Measurements from ENCODE around the gene CA6.

DNA sequence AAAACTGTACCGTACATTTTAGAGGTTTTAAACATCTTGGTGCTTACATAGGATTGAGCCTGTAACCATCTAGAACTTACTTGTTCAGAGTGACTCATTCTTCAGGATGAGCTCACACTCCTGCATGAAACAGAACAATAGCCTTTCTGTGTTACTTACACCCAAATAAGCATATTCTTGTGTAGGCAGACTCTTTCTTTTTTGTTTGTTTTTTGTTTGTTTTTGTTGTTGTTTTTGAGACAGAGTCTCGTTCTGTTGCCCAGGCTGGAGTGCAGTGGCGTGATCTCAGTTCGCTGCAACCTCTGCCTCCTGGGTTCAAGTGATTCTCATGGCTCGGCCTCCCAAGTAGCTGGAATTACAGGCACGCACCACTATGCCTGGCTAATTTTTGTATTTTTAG lies 3.8 kb upstream of the CA6 start:
- no peak for TF ChIP-seq CTCF (IDR thresholded peaks at IDR 0.05)
- no peak for TF ChIP-seq POLR2A (IDR thresholded peaks at IDR 0.05; ENCODE audit: low read length)
- TF ChIP-seq RCOR1 (IDR thresholded peaks at IDR 0.05; ENCODE audit: low read depth, low read length) = no peak
- no peak for TF ChIP-seq ELK1 (IDR thresholded peaks at IDR 0.05; ENCODE audit: low read depth, low read length)
- no peak for TF ChIP-seq REST (IDR thresholded peaks at IDR 0.05)
- no peak for TF ChIP-seq RAD21 (conservative IDR thresholded peaks at IDR 0.05 in 1 of 2, IDR thresholded peaks at IDR 0.05 in 1 of 2)
- no peak for TF ChIP-seq POLR2AphosphoS2 (conservative IDR thresholded peaks at IDR 0.05; ENCODE audit: low read length)
- no peak for TF ChIP-seq CBX2 (IDR thresholded peaks at IDR 0.05; ENCODE audit: borderline replicate concordance, low read depth)
- no peak for TF ChIP-seq BHLHE40 (IDR thresholded peaks at IDR 0.05; ENCODE audit: low read depth, low read length)
- no peak for TF ChIP-seq JUNB (IDR thresholded peaks at IDR 0.05)

Measured in A549 (cell line).